ENCODE results near the gene TSSK3.

TSSK3 gene

DNA sequence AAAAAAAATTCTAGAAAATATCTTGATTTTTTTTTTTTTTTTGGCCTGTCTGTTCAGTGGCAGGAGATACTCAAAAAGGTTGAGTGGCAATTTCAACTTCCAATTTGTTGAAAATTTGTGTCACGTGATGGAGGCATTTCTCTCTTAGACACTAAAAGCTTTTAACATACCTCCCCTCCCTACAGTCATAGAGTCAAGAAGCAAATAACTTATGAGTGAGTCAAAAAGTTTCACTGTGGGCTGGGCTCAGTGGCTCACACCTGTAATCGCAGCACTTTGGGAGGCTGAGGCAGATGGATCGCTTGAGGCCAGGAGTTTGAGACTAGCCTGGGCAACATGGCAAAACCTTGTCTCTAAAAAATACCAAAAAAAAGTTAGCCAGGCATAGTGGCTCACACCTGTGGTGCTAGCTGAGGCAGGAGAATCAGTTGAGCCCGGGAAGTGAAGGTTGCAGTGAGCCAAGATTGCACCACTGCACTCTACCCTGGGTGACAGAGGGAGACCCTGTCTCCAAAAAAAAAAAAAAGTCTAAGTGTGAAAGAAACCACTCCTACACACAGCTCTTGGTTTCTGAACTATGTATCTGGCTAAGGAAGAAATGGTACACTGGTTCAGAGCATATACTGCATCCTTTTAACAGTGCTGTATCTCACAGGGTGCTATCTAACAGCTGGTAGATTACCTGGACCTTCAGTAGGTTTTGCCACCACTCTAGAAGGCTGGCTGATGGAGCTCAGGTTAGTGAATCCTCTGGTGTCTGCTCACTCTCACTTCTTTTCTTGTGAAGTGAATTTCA, 43.5 kb downstream of the TSSK3 start:
- no peak for DNase-seq

DNA sequence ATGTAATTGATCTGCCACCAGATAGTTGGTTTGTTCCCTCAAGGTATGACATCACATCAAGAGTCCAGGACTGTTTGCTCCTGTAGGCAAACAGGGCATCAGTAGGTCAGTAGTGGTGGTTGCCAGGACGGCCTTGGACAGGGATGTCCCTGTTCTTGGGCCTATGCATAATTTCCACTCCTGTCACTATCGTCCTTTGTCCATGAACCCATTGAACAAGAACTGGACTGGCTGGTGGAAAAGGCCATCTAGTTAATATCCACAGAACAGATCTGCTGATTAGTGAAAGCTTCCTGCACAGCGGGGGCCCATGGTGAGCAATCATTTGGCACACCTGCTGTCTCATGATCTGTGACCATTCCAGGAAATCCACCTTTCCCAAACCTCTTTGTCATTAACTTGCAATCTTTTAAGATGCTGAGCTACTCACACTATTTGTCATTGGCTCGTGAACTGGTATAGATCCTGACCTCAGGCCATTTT, 44.3 kb downstream of the TSSK3 start:
- DNase-seq: no peak

DNA sequence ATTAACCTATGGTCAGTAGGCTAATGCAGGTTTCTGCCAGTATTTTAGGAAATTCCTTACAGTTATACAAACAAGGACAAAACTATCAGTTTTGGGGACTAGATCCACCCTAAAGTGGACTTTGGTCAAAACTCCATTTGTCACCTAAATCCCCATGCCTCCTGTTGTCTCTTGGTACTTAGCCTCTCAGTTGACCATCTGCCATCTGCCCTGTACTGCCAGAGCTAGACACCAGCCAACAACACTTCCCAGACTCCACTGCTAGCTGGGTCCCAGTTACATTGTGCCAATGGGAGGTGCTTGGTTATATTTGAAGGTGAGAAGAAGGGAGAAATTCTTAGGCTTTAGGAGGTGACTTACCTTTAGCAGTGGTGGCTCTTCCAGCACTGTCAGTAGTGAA, 48.9 kb downstream of the TSSK3 start:
- no peak for DNase-seq

DNA sequence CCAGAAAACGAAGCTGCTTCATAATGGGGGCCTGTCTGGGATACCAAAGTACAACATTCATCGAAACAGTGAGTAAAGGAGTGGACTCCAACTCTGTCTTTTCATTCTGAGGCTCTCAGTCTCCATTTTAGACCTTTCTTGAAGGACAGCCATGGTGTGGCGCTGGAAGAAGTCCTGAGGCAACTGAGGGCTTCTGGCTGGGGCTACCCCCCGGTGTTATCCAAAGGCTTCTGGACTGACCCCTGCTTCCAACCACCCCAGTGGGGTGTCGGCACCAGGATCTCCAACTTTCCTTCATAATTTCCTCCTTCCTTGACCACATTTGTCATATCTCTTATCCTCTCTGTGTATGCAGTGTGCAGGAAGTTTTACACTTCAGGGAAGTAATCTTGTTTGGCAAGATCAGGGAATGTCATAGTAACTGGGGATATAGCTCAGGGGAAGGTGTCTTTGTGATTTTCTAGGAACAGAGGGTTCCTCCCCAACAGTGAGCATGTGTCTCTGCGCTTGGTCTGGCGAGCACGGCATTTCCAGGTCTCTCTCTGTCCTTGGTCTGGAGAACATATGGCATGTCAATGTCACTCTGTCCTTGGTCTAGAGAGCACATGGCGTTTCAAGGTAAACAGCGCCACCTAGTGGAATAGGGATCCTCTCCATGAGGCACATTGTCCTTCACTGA, 51.3 kb downstream of the TSSK3 start:
- peak; percentile 47 for DNase-seq

Measured in NCI-H1092 treated with DMSO at 0.1 percent for 48 hours (cell line).